GM12878 (cell line): ENCODE measurements around the gene EIF5. TPM values are rescaled to one million over a fixed set of nuclear protein-coding genes. Genes with fewer than 3 reads are reported as not detected.
A peak's percentile ranks its signal among the peaks of the same experiment; 100 is the strongest.

Experiments used
- BHLHE40 ChIP-seq, 2 experiments: fragments of 450-650 bp in 1 of 2; IDR thresholded peaks; 2 replicates each; pipeline ENCODE4 v1.6.1; 2011 to 2017; ENCODE audit warnings: low read depth in 2 of 2, borderline replicate concordance in 1 of 2, improper control_type of control experiment in 1 of 2, low read length in 1 of 2, mild to moderate bottlenecking in 1 of 2
- CBFB ChIP-seq: IDR thresholded peaks from 2 replicates; pipeline ENCODE4 v1.6.1; 2016; ENCODE audit warnings: antibody characterized with exemption, low read depth
- ETV6 ChIP-seq, 2 experiments: fragments of 450-650 bp in 1 of 2; IDR thresholded peaks in 1 of 2; conservative IDR thresholded peaks in 1 of 2; 2 replicates each; pipeline ENCODE4 v1.6.1; 2014; ENCODE audit warnings: antibody characterized with exemption in 1 of 2, borderline replicate concordance in 1 of 2, low read depth in 1 of 2, mild to moderate bottlenecking in 1 of 2, moderate library complexity in 1 of 2
- GABPA ChIP-seq: IDR thresholded peaks from 2 replicates; pipeline ENCODE4 v1.6.1; 2014; ENCODE audit warnings: antibody characterized with exemption, low read depth, mild to moderate bottlenecking, inconsistent platforms
- KDM1A ChIP-seq: fragments of 200-600 bp; sonication (generic); IDR thresholded peaks from 2 replicates; pipeline ENCODE4 v1.6.1; 2016; ENCODE audit warnings: borderline replicate concordance
- LARP7 ChIP-seq: fragments of 450-650 bp; IDR thresholded peaks from 2 replicates; pipeline ENCODE4 v1.6.1; 2017; ENCODE audit warnings: mild to moderate bottlenecking
- MXI1 ChIP-seq: fragments of 150-350 bp; IDR thresholded peaks from 2 replicates; pipeline ENCODE4 v1.6.1; 2011; ENCODE audit warnings: low read depth, mild to moderate bottlenecking, inconsistent platforms, low read length, improper control_type of control experiment
- NFIC ChIP-seq: IDR thresholded peaks from 2 replicates; pipeline ENCODE4 v1.6.1; 2012; ENCODE audit warnings: low read depth, mild to moderate bottlenecking, inconsistent platforms, low read length, moderate library complexity
- NFYB ChIP-seq: IDR thresholded peaks from 2 replicates; pipeline ENCODE4 v1.6.1; 2011; ENCODE audit warnings: low read depth, mild to moderate bottlenecking, low read length, improper control_type of control experiment, moderate library complexity; ENCODE audit not compliant: insufficient read depth
- PAX8 ChIP-seq: fragments of 450-650 bp; IDR thresholded peaks from 2 replicates; pipeline ENCODE4 v1.6.1; 2017; ENCODE audit warnings: mild to moderate bottlenecking, moderate library complexity
- POLR2A ChIP-seq: IDR thresholded peaks from 2 replicates; pipeline ENCODE4 v1.6.1; 2011; ENCODE audit warnings: low read depth, mild to moderate bottlenecking, low read length
- RAD21 ChIP-seq: IDR thresholded peaks from 2 replicates; pipeline ENCODE4 v1.6.1; 2011; ENCODE audit warnings: mild to moderate bottlenecking, low read depth, low read length, moderate library complexity; ENCODE audit not compliant: insufficient read depth
- SMAD5 ChIP-seq: IDR thresholded peaks from 2 replicates; pipeline ENCODE4 v1.6.1; 2016; ENCODE audit warnings: antibody characterized with exemption, low read depth
- SUPT20H ChIP-seq: IDR thresholded peaks from 2 replicates; pipeline ENCODE4 v1.6.1; 2011; ENCODE audit warnings: low read depth, mild to moderate bottlenecking, low read length, moderate library complexity, borderline replicate concordance; ENCODE audit not compliant: control insufficient read depth
- TARDBP ChIP-seq: IDR thresholded peaks from 2 replicates; pipeline ENCODE4 v1.6.1; 2016; ENCODE audit warnings: borderline replicate concordance
- ZNF24 ChIP-seq: fragments of 450-650 bp; IDR thresholded peaks from 2 replicates; pipeline ENCODE4 v1.6.1; 2017; ENCODE audit warnings: antibody characterized with exemption, mild to moderate bottlenecking
- ZNF274 ChIP-seq: IDR thresholded peaks from one replicate; pipeline ENCODE4 v1.8.0; 2011; ENCODE audit not compliant: insufficient read length, insufficient read depth
- ZSCAN29 ChIP-seq: fragments of 450-650 bp; IDR thresholded peaks from 2 replicates; pipeline ENCODE4 v1.6.1; 2017; ENCODE audit warnings: mild to moderate bottlenecking, moderate library complexity
- polyA plus RNA-seq, 11 experiments: library from polyadenylated mRNA; depleted of rRNA in 4 of 11; unstranded in 6 of 11; stranded (reverse) in 5 of 11; fragments of >200 nt; fragmentation: Nextera tagmentation in 4 of 11; fragmentation: Illumina TruSeq in 1 of 11; extraction: Ambion mirVana in 4 of 11; extraction: Trizol in 1 of 11; gene quantifications; 1 replicate in 1 of 11; 2 replicates in 10 of 11; pipeline versions ENCODE4 v1.2.1 to v1.2.3, GENCODE V29; 2011 to 2016; ENCODE audit warnings: inconsistent platforms in 2 of 11, missing spikeins in 2 of 11, low read depth in 1 of 11
- total RNA-seq, 4 experiments: library from RNA; depleted of rRNA in 3 of 4; stranded (reverse); fragments of >200 nt in 3 of 4; fragmentation: Illumina TruSeq in 1 of 4; extraction: Trizol in 1 of 4; gene quantifications; 2 replicates each; pipeline versions ENCODE4 v1.2.1 to v1.2.3, GENCODE V29; 2013 to 2021
- TF ChIP-seq, protein P1 (sequence below): IDR thresholded peaks from 2 replicates; pipeline ENCODE4 v1.6.1; 2012; ENCODE audit warnings: low read depth, low read length, improper control_type of control experiment
- TF ChIP-seq, protein P2 (sequence below): fragments of 450-650 bp; IDR thresholded peaks from 2 replicates; pipeline ENCODE4 v1.6.1; 2016; ENCODE audit warnings: mild to moderate bottlenecking
- TF ChIP-seq, protein P3 (sequence below): fragments of 450-650 bp; IDR thresholded peaks from 2 replicates; pipeline ENCODE4 v1.6.1; 2018; ENCODE audit warnings: mild to moderate bottlenecking, low read depth, moderate library complexity; ENCODE audit not compliant: partially characterized antibody
- TF ChIP-seq, protein P4 (sequence below): fragments of 450-650 bp; IDR thresholded peaks from 2 replicates; pipeline ENCODE4 v1.6.1; 2016; ENCODE audit warnings: mild to moderate bottlenecking

EIF5 gene
- total and polyA plus RNA-seq, 10 of the 15 experiments (the other 5 are each of a cell fraction or from before 2014, with no cell fraction given) = 51.2 to 360 (median 115) TPM

DNA sequence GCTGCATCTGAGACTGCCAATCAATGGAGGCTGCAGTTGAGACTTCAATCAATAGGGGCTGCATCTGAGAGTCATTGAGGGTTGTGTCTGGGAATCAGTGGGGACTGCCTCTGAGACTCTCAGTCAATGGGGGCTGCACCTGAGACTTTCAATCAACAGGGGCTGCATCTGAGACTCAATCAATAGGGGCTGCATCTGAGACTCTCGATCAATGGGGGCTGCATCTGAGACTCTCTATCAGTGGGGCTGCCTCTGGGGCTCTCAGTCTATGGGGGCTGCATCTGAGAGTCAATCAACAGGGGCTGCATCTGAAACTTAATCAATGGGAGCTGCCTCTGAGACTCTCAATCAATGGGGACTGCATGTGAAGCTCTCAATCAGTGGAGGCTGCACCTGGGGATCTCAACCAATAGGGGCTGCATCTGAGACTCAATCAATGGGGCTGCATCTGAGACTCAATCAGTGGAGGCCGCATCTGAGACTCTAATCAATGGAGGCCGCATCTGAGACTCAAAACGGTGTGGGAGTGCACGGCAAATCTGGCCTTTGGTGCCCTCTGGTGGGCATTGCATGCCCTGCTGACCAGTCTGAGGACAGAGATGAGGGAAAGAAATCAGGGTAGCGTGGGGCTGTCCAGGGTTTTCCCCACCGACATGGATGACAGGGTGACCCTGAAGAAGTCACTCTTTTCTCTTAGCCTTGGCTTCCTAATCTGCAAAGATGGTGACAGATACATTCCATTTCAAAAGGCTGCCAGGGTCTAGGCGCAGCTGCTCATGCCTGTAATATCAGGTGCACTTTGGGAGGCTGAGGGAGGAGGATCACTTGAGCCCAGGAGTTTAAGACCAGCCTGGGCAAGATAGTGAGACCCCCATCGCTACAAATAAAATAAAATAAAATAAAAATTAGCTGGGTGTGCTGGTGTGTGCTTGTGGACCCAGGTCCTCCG is 41.3 kb upstream of the EIF5 start (continued):
- TF ChIP-seq, protein P1, sequence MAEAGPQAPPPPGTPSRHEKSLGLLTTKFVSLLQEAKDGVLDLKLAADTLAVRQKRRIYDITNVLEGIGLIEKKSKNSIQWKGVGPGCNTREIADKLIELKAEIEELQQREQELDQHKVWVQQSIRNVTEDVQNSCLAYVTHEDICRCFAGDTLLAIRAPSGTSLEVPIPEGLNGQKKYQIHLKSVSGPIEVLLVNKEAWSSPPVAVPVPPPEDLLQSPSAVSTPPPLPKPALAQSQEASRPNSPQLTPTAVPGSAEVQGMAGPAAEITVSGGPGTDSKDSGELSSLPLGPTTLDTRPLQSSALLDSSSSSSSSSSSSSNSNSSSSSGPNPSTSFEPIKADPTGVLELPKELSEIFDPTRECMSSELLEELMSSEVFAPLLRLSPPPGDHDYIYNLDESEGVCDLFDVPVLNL = no peak
- TF ChIP-seq NFIC (no peak), RAD21 (peak; percentile 95), BHLHE40 (IDR thresholded peaks at IDR 0.05; ENCODE audit: borderline replicate concordance in 1 of 2, low read depth in 2 of 2, low read length in 1 of 2) (no peak), ZSCAN29 (no peak), SMAD5 (no peak), LARP7 (0 out of 2 replicates have a peak, but pooled peaks have one; percentile 64), CBFB (no peak), ZNF24 (no peak), PAX8 (no peak), TARDBP (no peak; the same call in 1 of the 2 replicates), POLR2A (no peak), KDM1A (no peak), ETV6 (conservative IDR thresholded peaks at IDR 0.05 in 1 of 2, IDR thresholded peaks at IDR 0.05 in 1 of 2; ENCODE audit: borderline replicate concordance in 1 of 2, low read depth in 1 of 2) (no peak), GABPA (no peak), ZNF274 (no peak), NFYB (no peak), SUPT20H (no peak), MXI1 (no peak)
- TF ChIP-seq, protein P2, sequence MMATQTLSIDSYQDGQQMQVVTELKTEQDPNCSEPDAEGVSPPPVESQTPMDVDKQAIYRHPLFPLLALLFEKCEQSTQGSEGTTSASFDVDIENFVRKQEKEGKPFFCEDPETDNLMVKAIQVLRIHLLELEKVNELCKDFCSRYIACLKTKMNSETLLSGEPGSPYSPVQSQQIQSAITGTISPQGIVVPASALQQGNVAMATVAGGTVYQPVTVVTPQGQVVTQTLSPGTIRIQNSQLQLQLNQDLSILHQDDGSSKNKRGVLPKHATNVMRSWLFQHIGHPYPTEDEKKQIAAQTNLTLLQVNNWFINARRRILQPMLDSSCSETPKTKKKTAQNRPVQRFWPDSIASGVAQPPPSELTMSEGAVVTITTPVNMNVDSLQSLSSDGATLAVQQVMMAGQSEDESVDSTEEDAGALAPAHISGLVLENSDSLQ = no peak
- TF ChIP-seq, protein P3, sequence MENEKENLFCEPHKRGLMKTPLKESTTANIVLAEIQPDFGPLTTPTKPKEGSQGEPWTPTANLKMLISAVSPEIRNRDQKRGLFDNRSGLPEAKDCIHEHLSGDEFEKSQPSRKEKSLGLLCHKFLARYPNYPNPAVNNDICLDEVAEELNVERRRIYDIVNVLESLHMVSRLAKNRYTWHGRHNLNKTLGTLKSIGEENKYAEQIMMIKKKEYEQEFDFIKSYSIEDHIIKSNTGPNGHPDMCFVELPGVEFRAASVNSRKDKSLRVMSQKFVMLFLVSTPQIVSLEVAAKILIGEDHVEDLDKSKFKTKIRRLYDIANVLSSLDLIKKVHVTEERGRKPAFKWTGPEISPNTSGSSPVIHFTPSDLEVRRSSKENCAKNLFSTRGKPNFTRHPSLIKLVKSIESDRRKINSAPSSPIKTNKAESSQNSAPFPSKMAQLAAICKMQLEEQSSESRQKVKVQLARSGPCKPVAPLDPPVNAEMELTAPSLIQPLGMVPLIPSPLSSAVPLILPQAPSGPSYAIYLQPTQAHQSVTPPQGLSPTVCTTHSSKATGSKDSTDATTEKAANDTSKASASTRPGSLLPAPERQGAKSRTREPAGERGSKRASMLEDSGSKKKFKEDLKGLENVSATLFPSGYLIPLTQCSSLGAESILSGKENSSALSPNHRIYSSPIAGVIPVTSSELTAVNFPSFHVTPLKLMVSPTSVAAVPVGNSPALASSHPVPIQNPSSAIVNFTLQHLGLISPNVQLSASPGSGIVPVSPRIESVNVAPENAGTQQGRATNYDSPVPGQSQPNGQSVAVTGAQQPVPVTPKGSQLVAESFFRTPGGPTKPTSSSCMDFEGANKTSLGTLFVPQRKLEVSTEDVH = no peak
- TF ChIP-seq, protein P4, sequence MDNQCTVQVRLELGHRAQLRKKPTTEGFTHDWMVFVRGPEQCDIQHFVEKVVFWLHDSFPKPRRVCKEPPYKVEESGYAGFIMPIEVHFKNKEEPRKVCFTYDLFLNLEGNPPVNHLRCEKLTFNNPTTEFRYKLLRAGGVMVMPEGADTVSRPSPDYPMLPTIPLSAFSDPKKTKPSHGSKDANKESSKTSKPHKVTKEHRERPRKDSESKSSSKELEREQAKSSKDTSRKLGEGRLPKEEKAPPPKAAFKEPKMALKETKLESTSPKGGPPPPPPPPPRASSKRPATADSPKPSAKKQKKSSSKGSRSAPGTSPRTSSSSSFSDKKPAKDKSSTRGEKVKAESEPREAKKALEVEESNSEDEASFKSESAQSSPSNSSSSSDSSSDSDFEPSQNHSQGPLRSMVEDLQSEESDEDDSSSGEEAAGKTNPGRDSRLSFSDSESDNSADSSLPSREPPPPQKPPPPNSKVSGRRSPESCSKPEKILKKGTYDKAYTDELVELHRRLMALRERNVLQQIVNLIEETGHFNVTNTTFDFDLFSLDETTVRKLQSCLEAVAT = no peak
